DMS153 (cell line): ENCODE results near the gene ZFY.

Source experiments
- DNase-seq: peaks from one replicate; lab custom pipeline; 2025; lab: John Stamatoyannopoulos, UW

Gene ZFY

DNA sequence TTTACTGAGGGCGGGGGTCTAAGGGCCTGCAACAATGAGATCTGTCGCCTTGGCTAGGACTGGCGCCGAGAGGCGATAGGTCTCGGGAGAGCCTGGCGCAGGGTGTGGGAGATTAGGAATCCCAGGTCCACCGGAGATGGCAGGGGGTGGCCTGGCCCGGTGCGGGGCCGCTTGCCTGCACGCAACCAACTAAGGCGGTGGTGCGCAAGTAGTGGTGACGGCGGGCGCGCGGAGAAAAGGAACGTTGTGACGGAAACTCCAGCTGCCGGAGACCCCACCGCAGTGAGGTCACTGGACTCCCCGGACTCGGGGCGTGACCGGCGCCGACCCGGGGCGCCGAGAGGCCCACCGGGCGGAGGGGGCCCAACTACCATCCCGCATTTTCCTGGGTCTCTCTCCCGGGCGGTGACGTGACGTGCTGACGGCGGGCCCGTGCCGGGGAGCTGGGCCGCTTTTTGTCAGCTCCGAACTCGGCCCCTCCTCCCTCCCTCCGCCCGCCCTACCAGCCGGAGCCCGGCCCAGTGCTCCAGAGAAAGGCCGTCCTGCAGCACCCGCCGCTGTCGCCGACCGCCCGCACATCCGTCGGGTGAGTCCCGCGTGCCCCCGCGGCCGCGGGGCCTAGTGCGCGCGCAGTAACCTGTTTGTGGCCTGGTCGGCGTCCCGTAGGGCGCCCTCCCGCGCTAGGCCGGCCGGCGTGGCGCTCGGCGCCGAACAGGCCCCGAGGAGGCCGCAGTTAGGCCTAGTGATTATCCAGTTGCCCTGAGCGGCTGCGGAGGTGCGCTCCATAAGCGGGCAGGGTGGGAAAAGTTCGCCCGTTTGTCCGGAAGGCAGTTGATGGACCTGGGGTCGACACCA lies at the start of gene ZFY:
TSS of gene ZFY (plus strand) at position 521 of the 855 bp plus-strand sequence. CDS start 18,556 bp downstream, outside the sequence.
- DNase-seq = no peak

DNA sequence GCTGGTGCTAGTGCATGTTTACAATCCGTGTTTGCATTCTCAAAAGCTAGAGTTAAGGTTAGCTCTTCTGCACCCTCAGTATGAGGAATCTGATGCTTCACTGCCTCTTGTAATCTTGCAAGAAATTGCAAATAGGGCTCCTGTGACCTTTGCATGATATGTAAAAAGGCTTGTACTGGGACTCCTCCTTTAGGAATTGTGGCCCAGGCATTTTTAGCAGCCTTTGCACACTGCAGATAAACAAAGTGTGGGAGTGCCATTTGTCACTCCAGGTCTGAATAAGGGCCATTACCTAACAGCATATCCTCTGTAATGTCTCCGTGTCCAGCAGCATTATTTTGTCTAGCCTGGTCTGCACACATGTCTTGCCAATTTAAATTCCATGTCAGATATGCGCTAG lies 49.3 kb upstream of the ZFY start:
- no peak for DNase-seq

GRCh38 chrY:2887386-2887785 lies 47.8 kb upstream of the ZFY start:
- no peak for DNase-seq

DNA sequence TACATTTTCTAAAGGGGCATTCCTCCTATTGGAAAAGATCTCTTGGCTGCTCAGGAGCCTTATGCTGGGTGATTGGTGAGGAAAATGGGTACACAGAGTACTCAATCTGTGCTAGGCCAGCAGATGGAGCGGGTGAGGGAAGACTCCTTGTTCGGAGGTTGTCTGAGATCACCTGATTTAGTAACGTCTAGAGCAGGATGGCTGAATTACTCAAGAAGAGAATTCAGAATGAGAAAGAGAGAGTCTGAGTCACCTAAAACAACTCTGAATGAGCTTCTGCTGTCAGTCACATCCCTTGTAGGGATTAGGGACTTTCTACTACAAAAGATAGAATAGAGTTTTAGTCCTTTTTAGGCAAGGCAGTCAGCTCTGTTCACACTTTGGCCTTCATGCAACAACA lies 47.2 kb upstream of the ZFY start:
- DNase-seq = no peak

DNA sequence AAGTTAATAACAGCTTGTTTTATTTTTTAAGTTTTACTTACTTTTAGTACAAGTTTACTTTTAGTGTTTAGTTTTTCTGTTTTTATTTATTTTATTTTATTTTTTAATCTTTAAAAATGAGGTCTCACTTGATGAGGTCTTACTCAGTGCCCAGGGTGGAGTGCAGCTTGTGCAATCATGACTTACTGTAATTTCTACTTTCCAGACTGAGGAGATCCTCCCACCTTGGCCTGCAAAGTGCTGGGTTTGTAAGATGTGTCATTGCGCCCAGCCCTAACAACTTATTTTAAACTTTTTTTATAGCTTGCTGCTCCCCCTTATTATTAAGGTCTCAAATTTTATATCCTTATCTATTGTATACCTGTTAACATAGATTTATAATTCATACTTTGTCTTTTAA lies 41.7 kb upstream of the ZFY start:
- DNase-seq = no peak

GRCh38 chrY:2896050-2896449 lies 39.1 kb upstream of the ZFY start:
- no peak for DNase-seq

GRCh38 chrY:2907356-2907755 lies 27.8 kb upstream of the ZFY start:
- no peak for DNase-seq

GRCh38 chrY:2913066-2913815 lies 21.9 kb upstream of the ZFY start:
- no peak for DNase-seq

GRCh38 chrY:2934078-2934477 lies 1.1 kb upstream of the ZFY start:
- no peak for DNase-seq

- DNase-seq = no peak
These were observed 695 bp downstream of the ZFY start for GRCh38 chrY:2935716-2936435.

DNA sequence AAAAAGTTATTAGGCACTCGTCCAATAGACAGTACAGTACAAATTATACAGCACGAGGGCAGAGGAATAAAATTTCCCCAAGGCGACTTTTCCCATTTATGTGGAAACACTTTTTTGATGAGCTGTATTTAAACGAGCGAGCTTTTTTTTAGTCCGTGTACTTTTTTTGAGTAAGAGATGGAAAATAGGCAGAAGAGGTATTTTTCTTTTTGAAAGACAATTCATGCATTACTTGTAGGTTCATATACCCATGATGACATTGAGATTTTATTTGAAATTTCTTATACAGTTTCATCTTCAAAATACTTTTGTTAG lies 1.2 kb downstream of the ZFY start:
- no peak for DNase-seq

GRCh38 chrY:2937149-2937548 lies 2.0 kb downstream of the ZFY start:
- no peak for DNase-seq

GRCh38 chrY:2949590-2950252 lies 14.5 kb downstream of the ZFY start:
- no peak for DNase-seq

GRCh38 chrY:2950655-2951054 lies 15.5 kb downstream of the ZFY start:
- no peak for DNase-seq

DNA sequence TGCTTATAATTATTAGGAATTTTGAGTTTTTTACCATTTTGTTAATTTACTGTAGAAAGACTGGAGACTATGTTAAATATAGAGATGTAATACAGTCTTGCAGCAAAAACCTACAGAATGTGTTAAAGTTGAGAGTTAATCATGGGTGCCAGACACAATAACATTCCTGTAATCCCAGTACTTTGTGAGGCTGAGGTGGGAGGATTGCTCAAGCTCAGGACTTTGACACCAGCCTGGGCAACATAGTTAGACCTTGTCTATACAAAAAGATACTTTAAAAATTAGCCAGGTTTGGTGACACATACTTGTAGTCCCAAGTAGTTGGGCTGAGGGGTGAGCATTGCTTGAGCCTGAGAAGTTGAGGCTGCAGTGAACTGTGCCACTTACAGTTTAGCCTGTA lies 17.7 kb downstream of the ZFY start:
- no peak for DNase-seq

DNA sequence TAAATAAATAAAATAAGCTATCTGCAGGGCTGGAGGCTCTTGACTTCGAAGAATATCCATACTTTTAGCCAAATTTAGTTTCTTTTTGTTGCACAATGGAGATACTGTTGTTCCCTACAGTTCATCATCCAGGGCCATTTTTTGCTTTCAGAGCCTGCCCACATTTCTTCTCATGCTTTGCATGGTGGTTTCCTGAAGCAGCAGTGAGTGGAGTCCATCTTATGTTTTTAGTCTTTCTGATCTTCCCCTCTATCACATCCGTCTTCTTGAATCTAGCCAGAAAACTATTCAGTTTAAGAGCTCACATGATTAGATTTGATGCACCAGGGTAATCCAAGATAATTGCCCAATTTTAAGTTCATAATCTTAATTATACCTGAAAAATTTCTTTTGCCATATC lies 19.6 kb downstream of the ZFY start:
- DNase-seq = no peak

GRCh38 chrY:2955561-2955960 lies 20.4 kb downstream of the ZFY start:
- DNase-seq = no peak

DNA sequence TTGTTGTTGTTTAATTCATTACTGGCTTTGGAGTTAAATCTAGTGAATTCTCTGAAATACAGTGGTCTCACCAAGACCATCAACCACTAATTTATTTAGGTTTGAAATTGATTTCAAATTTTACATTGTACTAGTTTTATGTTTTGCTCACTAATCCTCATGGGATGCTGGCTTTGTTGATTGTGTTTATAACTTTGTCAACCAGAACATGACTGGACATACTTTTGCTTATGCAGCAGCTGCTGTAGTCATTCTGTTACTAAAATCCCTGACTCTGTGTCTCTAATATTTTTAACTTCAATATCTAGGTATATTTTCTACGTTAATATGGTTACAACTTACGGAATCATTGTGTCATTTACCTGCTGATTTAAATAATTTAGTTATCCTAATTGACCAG lies 26.9 kb downstream of the ZFY start:
- DNase-seq = no peak

GRCh38 chrY:2964814-2965213 lies 29.6 kb downstream of the ZFY start:
- DNase-seq = no peak

DNA sequence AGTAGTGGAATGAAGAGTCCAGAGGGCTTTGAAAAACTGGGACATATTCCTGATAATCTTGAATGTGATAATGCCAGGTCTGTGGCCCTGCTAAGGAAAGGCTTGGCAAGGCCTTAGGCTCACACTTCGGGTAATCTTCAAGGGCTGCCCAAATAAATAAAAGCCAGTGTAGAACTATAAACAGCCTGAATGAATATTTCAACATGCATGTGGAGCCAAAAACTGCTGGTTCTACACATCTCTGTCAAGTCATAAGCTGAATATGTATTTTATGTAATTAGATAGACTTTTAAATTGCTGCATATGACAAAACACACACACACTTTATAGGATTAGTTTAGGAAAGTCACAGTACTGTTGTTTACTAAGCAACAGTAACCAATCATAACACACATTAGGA lies 30.4 kb downstream of the ZFY start:
- no peak for DNase-seq

GRCh38 chrY:2969561-2969960 lies 34.4 kb downstream of the ZFY start:
- DNase-seq = no peak

DNA sequence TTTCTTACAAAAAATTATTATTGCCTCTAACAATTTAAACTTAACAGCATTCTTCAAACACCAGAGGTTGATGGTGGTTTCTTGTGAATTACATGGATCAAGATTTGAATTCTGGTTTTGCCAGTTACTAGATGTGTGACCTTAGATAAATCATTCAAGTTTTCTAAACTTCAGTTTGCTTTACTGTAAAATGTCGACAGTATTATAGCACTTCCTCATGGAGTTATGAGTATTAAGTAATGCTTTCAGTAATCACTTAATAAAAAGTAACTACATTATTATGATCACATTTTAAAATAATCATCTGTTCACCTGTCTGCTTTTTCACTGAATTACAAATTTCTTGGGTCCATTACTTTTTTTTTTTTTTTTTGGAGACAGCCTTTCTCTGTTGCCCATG lies 37.5 kb downstream of the ZFY start:
- DNase-seq = no peak
